ENCODE measurements around the gene NMT1. TPM values are rescaled to one million over a fixed set of nuclear protein-coding genes. Genes with fewer than 3 reads are reported as not detected.

The NMT1 gene
- polyA plus RNA-seq, 3 donors, result 70.6 to 73.6 (median 71.0) TPM

GRCh38 chr17:45132320-45132571 is 71.1 kb downstream of the NMT1 start, which contains the start of gene PLCD3:
PLCD3 (minus strand) TSS chr17:45132515; CDS start chr17:45132410, 105 bp downstream.
- DNase-seq (ENCODE audit: low read depth in 3 of 3, low spot score in 2 of 3), result no peak

- peak in 1 of 3 donors; percentile 57 for DNase-seq (ENCODE audit: low read depth in 3 of 3, low spot score in 2 of 3)
These were observed 71.7 kb downstream of the NMT1 start for GRCh38 chr17:45132572-45133463.

GRCh38 chr17:45135192-45135977 is 74.3 kb downstream of the NMT1 start, which contains the start of gene ACBD4:
ACBD4 (plus strand) TSS chr17:45135687; CDS start chr17:45136145, 458 bp downstream.
- peak; percentile 93 to 94 (median 93) for DNase-seq (ENCODE audit: low read depth in 3 of 3, low spot score in 2 of 3)

- DNase-seq (ENCODE audit: low read depth in 3 of 3, low spot score in 2 of 3), result no peak
These were observed 75.1 kb downstream of the NMT1 start for GRCh38 chr17:45135978-45136791.

- DNase-seq (ENCODE audit: low read depth in 3 of 3, low spot score in 2 of 3), result no peak
These were observed 75.9 kb downstream of the NMT1 start for GRCh38 chr17:45136846-45137560.

GRCh38 chr17:45137561-45138305 is 76.6 kb downstream of the NMT1 start:
- no peak for DNase-seq (ENCODE audit: low read depth in 3 of 3, low spot score in 2 of 3)

GRCh38 chr17:45138911-45139532 is 77.9 kb downstream of the NMT1 start:
- DNase-seq (ENCODE audit: low read depth in 3 of 3, low spot score in 2 of 3), result no peak

GRCh38 chr17:45139533-45139920 is 78.4 kb downstream of the NMT1 start:
- DNase-seq (ENCODE audit: low read depth in 3 of 3, low spot score in 2 of 3), result no peak

- no peak for DNase-seq (ENCODE audit: low read depth in 3 of 3, low spot score in 2 of 3)
These were observed 82.1 kb downstream of the NMT1 start for GRCh38 chr17:45143094-45143670.

GRCh38 chr17:45143767-45144198 is 82.7 kb downstream of the NMT1 start:
- DNase-seq (ENCODE audit: low read depth in 3 of 3, low spot score in 2 of 3), result peak in 1 of 3 donors; percentile 64

- DNase-seq (ENCODE audit: low read depth in 3 of 3, low spot score in 2 of 3), result no peak
These were observed 83.3 kb downstream of the NMT1 start for GRCh38 chr17:45144199-45145034.

- no peak for DNase-seq (ENCODE audit: low read depth in 3 of 3, low spot score in 2 of 3)
These were observed 83.9 kb downstream of the NMT1 start for GRCh38 chr17:45145035-45145389.

GRCh38 chr17:45146166-45146565 is 85.0 kb downstream of the NMT1 start:
- DNase-seq (ENCODE audit: low read depth in 3 of 3, low spot score in 2 of 3), result no peak

- DNase-seq (ENCODE audit: low read depth in 3 of 3, low spot score in 2 of 3), result no peak
These were observed 85.4 kb downstream of the NMT1 start for GRCh38 chr17:45146592-45146889.

- DNase-seq (ENCODE audit: low read depth in 3 of 3, low spot score in 2 of 3), result no peak
These were observed 85.9 kb downstream of the NMT1 start for GRCh38 chr17:45146890-45147580.

GRCh38 chr17:45147581-45148182 is 86.6 kb downstream of the NMT1 start:
- DNase-seq (ENCODE audit: low read depth in 3 of 3, low spot score in 2 of 3), result peak in 2 of 3 donors; percentile 89 to 95
